Inflammatory macrophage treated with lipopolysaccharide for 4 hours (primary cell): ENCODE results near the gene MSH5.

Experiments
- DNase-seq: peaks from one replicate; pipeline ENCODE4 v3.0.0-alpha.2; 2020

The MSH5 gene

GRCh38 chr6:31762356-31762755 is 22.6 kb downstream of the MSH5 start, which contains the start of gene SAPCD1:
SAPCD1 (plus strand) TSS chr6:31762656; CDS start chr6:31763055, 399 bp downstream.
- no peak for DNase-seq

- DNase-seq = no peak
Observed at GRCh38 chr6:31762878-31763618, 23.2 kb downstream of the MSH5 start.

GRCh38 chr6:31763619-31763940 is 23.8 kb downstream of the MSH5 start:
- DNase-seq = no peak

GRCh38 chr6:31764198-31764597 is 24.4 kb downstream of the MSH5 start:
- no peak for DNase-seq

- DNase-seq = no peak
Observed at GRCh38 chr6:31765559-31765909, 25.7 kb downstream of the MSH5 start.

GRCh38 chr6:31765910-31766794 is 26.3 kb downstream of the MSH5 start:
- DNase-seq = no peak

GRCh38 chr6:31767096-31767645 is 27.4 kb downstream of the MSH5 start:
- DNase-seq = no peak

GRCh38 chr6:31768363-31769257 is 28.8 kb downstream of the MSH5 start:
- peak; percentile 88 for DNase-seq

- DNase-seq = peak; percentile 81
Observed at GRCh38 chr6:31769684-31770371, 30.0 kb downstream of the MSH5 start.

- DNase-seq = no peak
Observed at GRCh38 chr6:31770860-31771259, 31.1 kb downstream of the MSH5 start.

- no peak for DNase-seq
Observed at GRCh38 chr6:31771992-31772358, 32.2 kb downstream of the MSH5 start.

GRCh38 chr6:31775184-31775583 is 35.4 kb downstream of the MSH5 start:
- DNase-seq = no peak

- no peak for DNase-seq
Observed at GRCh38 chr6:31775633-31776484, 36.1 kb downstream of the MSH5 start.

GRCh38 chr6:31776485-31776988 is 36.7 kb downstream of the MSH5 start:
- no peak for DNase-seq

- DNase-seq = peak; percentile 90
Observed at GRCh38 chr6:31776989-31777666, 37.3 kb downstream of the MSH5 start, which contains the start of gene VWA7. VWA7 (minus strand) TSS chr6:31777328; CDS start chr6:31776779, 549 bp downstream.

- no peak for DNase-seq
Observed at GRCh38 chr6:31777667-31778050, 37.9 kb downstream of the MSH5 start.

GRCh38 chr6:31778193-31778592 is 38.4 kb downstream of the MSH5 start:
- no peak for DNase-seq

GRCh38 chr6:31778999-31779885 is 39.4 kb downstream of the MSH5 start:
- DNase-seq = no peak

- no peak for DNase-seq
Observed at GRCh38 chr6:31779908-31780307, 40.1 kb downstream of the MSH5 start.
